Fibroblast of the conjunctiva (primary cell): ENCODE measurements around the gene DUOX1.
"Not testable (repeated sequence)": the region's sequence is repeated elsewhere in the genome, so short reads cannot be mapped to it uniquely, and the experiment has no call there.

Source experiments
- DNase-seq: peaks from one replicate; pipeline ENCODE4 v3.0.0-alpha.2; 2010; ENCODE audit warnings: low read depth

The DUOX1 gene

DNA sequence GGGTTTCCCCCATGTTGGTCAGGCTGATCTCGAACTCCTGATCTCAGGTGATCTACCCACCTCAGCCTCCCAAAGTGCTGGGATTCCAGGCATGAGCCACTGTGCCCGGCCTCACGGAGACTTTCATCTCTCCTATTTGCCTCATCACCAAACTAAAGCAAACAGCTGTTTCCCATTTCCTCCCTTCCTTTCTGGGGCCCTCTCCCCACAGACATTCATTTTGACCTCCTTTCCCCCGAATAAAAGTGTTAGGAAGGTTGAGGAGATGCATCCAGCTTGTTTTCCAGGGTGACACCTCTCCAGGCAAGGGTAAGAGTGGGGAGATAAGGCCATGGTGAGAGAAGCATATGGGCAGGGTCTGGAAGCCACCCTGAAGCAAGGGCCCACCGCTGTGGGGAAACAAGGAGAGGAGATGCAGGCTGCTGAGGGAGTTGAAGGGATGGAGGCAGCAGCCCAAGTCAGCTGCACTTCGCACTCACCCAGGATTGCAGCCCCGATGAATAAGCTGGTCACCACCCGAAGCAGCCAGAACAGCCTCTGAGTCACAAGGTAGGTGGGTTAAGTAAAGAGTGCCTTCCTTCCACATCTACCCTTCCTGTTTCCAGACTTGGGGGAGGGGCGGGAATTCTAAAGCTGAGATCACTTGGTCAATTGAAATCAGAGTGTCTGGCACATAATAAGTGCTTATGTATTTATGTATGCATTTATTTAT is 7.9 kb upstream of the DUOX1 start:
- peak; percentile 31 for DNase-seq

DNA sequence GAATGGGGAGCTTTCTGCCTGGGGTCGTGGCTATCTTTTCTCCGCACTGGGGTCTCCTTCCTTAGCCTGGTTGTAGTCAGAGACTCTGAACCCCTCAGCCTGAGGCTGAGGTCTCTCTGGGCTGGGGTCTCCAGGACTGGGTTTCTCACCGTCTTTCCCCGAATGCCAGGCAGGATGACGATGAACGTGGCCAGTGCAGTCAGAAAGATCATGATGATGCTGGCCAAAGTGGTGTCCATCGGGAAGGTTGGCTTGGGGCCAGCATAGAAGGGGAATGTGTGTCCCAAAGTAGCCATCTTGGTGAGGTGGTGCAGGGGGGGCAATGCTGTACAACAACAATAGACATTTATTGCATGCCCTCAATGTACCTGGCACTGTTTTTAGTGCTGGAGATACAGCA is 7.1 kb upstream of the DUOX1 start:
- DNase-seq = no peak

GRCh38 chr15:45123397-45123796 is 6.4 kb upstream of the DUOX1 start:
- no peak for DNase-seq

DNA sequence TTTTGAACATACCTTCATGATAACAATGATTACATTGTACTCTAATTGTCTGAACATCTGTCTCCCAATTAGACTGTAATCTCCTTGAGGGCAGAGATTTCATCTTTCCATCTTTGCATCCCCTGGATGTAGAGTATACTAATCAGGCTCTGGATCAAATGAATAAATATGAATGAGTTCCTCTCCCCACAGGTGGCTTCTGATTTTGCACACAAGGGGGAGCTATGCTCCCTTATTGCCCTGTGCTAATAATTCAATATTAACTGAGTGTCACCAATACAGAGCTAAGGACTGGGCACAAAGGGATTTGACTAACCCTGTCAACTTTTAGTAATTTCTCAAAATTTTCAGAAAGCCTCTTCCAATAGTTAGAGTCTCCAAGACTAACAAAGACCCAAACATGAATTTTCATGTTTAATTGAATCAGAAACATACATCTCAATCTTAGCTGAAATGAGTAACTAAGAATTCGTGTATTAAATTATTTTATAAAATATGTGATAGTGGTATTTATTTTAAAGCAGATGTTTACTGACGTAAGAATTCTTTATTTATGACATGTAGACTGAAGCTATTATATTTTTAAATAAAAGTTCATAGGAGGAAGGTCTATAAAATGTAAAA is 3.1 kb upstream of the DUOX1 start:
- DNase-seq = no peak

GRCh38 chr15:45128971-45129639 is 689 bp upstream of the DUOX1 start:
- DNase-seq = no peak

GRCh38 chr15:45130291-45131000 is 652 bp downstream of the DUOX1 start:
- no peak for DNase-seq

DNA sequence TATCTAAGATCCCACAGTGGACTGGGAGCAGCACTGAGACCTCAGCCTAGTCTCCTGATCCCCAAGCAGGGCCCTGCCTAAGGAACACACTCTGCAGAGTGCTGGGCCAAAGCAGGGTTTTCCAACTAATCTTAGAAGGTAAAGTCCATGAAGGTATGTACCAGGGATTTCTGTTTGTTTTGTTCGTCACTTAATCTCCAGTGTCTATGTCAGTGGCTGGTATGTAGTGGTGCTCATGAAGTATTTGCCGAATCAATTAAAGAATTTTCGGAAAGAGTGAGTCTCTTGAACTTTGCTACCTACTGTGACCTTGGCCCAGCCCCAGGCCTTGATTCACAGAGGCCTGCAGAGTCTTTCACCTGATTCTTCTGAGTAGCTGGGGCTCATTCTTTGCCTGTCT is 1.7 kb downstream of the DUOX1 start:
- DNase-seq = no peak

DNA sequence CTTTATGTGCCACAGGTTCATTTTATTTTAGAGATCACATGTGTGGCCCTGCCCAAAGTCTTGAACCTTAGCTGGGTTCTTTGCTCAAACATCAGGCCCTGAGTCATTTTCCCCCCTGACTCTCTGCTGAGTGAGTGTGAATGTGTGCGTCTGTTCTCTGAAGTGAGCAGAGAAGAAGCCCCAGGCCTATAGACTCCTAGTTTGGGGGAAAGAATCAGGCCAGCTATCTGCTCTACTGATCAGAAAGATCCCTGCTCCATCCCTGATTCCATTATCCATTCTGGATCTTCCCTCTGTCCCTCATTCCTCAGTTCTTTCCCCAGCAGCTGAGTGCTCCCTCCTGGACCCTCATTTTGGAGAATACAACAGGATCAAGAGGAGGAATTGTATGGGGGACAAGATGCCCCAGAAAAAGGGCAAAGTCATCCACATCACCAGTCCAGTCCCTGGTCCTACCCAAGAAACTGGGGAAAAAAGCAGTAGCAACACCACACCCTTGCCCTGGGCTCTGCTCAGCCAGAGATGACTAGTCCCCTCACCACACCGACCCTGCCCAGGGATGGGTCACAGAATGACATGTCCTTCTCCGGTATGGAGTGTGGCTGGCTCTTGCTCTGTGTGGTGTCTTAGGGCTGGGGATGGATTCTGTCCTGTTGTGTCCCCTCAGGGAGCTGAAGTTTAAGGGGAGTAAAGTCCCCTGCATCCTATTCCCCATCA is 3.2 kb downstream of the DUOX1 start:
- DNase-seq = no peak

GRCh38 chr15:45133561-45133920 is 3.7 kb downstream of the DUOX1 start:
- DNase-seq = no peak

- DNase-seq = no peak
These were observed 4.3 kb downstream of the DUOX1 start for GRCh38 chr15:45134046-45134445.

DNA sequence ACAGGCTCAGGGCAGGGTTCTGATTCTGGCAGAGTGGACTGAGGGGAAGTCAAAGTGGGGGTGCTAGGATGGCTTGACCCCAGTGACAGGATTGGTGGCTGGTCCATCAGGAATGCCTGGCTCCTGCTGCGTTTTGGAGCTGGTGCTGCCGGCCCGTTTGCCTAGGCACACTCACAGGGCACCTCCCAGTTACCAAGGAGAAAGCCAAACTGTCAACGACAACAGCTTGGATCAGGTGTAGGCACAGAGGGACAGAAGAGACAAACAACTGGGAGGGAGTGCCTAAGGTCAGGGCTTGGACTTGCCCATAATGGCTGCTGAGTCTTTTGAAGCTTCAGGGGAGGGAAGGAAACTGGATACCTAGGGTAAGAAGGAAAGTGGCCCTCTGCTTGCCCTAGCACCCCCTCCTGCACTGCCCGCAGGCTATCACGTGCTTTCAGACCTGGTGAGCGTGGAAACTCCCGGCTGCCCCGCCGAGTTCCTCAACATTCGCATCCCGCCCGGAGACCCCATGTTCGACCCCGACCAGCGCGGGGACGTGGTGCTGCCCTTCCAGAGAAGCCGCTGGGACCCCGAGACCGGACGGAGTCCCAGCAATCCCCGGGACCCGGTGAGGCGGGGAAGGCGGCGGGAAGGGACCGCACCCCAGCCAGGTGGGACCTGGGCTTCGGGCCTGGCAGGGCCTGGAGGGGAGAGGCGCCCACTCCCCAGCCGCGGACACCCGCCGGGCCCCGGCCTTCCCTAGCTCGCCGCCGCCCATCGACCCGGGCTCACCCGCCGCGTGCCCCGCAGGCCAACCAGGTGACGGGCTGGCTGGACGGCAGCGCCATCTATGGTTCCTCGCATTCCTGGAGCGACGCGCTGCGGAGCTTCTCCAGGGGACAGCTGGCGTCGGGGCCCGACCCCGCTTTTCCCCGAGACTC is 5.1 kb downstream of the DUOX1 start:
- DNase-seq = no peak

GRCh38 chr15:45135705-45136377 is 6.0 kb downstream of the DUOX1 start:
- not testable (repeated sequence) for DNase-seq

DNA sequence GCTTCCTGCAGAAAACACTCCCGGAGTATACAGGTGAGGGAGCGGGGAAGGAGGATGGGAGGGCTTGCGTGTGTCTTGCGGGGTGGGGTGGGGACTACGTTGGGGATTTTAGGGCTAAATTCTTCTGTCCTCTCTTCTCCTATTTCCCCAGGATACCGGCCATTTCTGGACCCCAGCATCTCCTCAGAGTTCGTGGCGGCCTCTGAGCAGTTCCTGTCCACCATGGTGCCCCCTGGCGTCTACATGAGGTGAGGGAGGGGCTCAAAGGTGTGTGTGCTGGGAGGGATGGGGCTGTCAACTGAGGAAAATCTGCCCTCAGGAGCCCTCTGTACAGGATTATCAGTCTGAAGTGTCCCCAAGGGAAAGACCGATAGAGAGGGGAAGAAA is 6.6 kb downstream of the DUOX1 start:
- DNase-seq = no peak

GRCh38 chr15:45137703-45138102 is 7.9 kb downstream of the DUOX1 start:
- no peak for DNase-seq

DNA sequence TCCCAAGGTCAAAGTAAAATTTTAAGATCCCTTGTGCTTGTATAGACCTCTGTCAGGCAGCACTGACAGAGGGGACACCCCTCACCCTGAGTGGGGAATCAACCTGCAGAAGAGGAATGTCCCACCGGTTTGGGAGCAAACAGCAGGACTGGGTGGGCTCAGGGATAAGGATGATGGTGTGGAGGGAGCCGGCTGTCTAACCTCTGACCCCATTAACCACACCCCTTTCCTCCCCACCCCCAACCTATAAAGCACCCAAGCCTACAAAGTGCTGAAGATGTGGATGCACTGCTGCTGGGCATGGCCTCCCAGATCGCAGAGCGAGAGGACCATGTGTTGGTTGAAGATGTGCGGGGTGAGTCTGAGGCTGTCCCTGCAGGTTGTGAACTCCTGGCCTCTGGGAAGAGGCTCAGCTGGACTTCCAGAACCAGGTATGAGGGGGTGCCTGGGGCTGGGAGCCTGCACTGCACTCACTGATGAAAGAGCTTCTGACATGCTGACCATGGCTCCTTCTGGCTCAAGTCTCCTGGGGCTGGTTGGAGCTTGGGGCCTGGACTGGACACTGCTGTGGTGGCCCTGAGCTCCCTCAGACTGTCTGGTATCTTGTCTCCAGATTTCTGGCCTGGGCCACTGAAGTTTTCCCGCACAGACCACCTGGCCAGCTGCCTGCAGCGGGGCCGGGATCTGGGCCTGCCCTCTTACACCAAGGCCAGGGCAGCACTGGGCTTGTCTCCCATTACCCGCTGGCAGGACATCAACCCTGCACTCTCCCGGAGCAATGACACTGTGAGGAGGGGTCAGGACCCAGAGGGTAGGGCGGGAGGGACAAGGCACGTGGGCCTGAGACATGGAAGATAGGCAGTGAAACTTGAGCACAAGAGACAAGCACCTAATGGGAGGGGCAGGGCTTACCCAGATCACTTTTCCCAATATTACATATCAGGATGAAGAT is 9.3 kb downstream of the DUOX1 start:
- no peak for DNase-seq

- DNase-seq = no peak
These were observed 10.0 kb downstream of the DUOX1 start for GRCh38 chr15:45139770-45140169.

DNA sequence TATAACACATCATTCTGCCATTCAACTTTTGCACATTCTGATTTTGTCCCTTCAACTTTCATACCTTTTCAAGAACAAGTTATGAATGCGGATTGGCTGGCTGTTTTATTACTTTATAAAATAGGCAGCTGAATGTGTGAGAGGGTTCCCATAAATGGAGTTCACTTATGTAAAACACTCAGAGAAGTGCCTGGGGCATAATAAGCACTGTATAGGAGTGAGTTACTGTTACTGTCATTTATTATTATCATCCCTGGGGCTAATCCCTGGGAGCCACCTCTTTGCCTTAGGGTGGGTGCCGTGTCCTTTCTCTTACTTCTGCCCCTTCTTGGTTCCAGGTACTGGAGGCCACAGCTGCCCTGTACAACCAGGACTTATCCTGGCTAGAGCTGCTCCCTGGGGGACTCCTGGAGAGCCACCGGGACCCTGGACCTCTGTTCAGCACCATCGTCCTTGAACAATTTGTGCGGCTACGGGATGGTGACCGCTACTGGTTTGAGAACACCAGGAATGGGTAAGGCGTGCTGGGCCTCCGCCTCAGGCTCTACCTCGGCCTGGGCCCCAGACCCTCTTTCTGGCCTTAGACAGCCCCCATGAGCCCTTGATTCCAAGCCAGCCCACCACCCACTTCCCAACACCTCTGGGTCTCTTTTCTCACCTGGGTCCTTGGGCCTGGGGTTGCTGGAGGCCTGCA is 10.9 kb downstream of the DUOX1 start:
- DNase-seq = no peak

- no peak for DNase-seq
These were observed 11.6 kb downstream of the DUOX1 start for GRCh38 chr15:45141386-45141785.

DNA sequence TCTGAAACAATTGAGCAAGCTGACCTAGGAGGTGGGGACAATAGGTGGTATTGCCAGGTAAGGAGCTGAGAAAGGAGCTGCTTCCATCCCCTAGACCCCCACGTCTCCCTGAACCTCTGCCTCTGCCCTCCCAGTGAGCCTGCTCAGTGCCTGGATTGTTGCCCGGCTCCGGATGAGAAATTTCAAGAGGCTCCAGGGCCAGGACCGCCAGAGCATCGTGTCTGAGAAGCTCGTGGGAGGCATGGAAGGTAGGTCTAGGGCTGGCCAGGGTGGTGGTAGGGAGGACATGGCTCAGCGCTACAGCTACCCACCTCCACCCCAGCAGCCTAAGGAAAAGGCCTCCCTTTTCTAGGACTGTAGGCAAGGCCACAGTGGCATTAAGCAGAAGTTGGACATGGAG is 13.3 kb downstream of the DUOX1 start:
- DNase-seq = no peak
